ENCODE data around the gene USP43. TPM values are rescaled to one million over a fixed set of nuclear protein-coding genes. Genes with fewer than 3 reads are reported as not detected.

USP43 gene
- total RNA-seq, 1 donor from 2014 or later, result 0.22 TPM

DNA sequence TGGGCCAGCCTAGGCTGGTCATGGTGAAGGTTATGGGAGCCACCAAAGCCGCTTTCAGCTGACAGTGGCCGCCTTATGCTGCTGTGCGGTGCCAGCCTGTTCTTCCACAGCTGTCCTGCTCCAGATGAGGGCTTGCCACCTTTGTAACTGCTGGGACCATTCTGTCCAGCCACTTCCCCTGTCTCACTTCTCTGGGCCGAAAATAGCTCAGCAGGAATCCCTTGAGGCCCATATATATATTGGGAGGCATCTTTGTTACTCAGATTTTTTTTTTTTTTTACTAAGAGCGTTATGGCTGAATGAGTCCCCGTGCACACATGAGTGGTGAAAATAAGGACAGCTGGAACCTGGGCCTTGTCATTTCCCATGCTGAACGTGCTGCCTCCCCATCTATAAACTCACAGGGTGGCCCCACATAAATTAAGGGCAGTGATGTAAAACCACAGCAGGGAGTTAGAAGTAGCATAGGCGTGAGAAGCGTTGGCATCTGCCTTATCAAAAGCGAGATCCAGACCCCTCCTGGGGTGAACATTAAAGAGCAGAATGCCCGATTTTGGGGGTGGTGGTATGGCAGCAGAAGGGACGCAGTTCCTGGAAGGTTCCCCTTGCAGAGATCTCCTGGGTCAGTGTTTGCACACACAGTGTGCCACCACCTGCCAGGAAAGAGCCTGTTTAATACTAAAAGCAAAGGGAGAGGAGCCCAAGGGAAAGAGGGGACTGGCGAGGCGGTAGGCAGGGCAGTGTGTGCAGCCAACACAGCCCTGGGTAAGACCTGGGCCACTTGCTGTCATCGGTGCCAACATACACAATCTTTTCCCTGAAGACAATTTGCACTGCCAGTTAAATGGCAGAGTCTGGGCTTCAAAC lies 57.8 kb downstream of the USP43 start:
- Mint-ChIP-seq H3K27me3 (ENCODE audit: unreplicated experiment) (peaks cover 4% of the 10 kb centered on the region), H3K4me1 (ENCODE audit: low read depth, unreplicated experiment) (peaks cover 8% of the 10 kb centered on the region), H3K36me3 (ENCODE audit: unreplicated experiment) (no peaks in the 10 kb centered on the region), H3K9me3 (ENCODE audit: unreplicated experiment) (no peaks in the 10 kb centered on the region), H3K27ac (ENCODE audit: unreplicated experiment) (no peak overlapping the region), H3K4me3 (ENCODE audit: unreplicated experiment) (no peak overlapping the region)
- no peak for DNase-seq
- TF ChIP-seq CTCF (IDR thresholded peaks at IDR 0.05; ENCODE audit: partially characterized antibody, unreplicated experiment), result no peak

GRCh38 chr17:9703781-9704082 lies 58.4 kb downstream of the USP43 start:
- H3K27ac Mint-ChIP-seq (ENCODE audit: unreplicated experiment), result no peak overlapping the region
- no peak overlapping the region for H3K4me3 Mint-ChIP-seq (ENCODE audit: unreplicated experiment)
- H3K4me1 Mint-ChIP-seq (ENCODE audit: low read depth, unreplicated experiment), result peaks cover 8% of the 10 kb centered on the region
- no peak for TF ChIP-seq CTCF (IDR thresholded peaks at IDR 0.05; ENCODE audit: partially characterized antibody, unreplicated experiment)
- no peaks in the 10 kb centered on the region for H3K9me3 Mint-ChIP-seq (ENCODE audit: unreplicated experiment)
- H3K36me3 Mint-ChIP-seq (ENCODE audit: unreplicated experiment), result no peaks in the 10 kb centered on the region
- peaks cover 4% of the 10 kb centered on the region for H3K27me3 Mint-ChIP-seq (ENCODE audit: unreplicated experiment)
- no peak for DNase-seq

DNA sequence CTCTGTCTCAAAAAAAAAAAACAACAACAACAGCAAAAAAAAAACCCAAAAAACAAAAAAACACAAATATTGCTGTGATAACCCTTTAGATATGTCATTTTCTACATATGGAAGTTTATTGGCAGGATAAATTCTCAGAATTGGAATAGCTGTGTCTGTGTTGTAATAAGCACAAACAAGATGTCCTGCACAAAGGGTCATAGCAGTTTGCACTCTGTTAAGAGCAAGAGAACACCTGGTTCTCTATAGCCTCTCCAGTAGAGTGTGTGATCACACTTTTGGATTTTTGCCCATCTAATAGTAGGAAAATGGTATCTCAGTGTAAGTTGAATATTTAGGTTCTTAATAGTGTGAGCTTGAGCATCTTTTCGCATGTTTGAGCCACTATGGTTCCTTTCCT lies 60.4 kb downstream of the USP43 start:
- H3K9me3 Mint-ChIP-seq (ENCODE audit: unreplicated experiment), result no peaks in the 10 kb centered on the region
- no peak for TF ChIP-seq CTCF (IDR thresholded peaks at IDR 0.05; ENCODE audit: partially characterized antibody, unreplicated experiment)
- H3K27ac Mint-ChIP-seq (ENCODE audit: unreplicated experiment), result no peak overlapping the region
- peaks cover 9% of the 10 kb centered on the region for H3K27me3 Mint-ChIP-seq (ENCODE audit: unreplicated experiment)
- H3K36me3 Mint-ChIP-seq (ENCODE audit: unreplicated experiment), result no peaks in the 10 kb centered on the region
- peaks cover 8% of the 10 kb centered on the region for H3K4me1 Mint-ChIP-seq (ENCODE audit: low read depth, unreplicated experiment)
- DNase-seq, result no peak
- no peak overlapping the region for H3K4me3 Mint-ChIP-seq (ENCODE audit: unreplicated experiment)

DNA sequence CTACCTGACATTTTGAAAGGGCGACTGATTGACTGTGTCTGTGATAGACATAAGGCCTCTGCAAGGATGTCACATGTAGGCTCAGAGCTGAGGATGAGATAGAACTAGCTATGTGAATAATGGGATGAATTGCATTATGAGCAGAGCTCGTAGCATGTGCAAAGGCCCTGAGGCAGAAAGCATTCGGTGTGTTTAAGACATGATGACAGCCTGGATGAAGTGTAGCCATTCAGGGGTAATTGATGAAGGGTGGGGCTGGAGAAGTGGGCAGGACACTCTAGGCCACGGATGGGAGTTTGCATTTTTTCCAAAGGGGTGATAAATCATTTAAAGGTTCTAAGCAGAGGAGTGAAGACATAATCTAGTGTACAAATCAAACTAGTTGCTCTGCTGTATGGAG lies 62.6 kb downstream of the USP43 start:
- Mint-ChIP-seq H3K4me3 (ENCODE audit: unreplicated experiment) (no peak overlapping the region), H3K27me3 (ENCODE audit: unreplicated experiment) (peaks cover 9% of the 10 kb centered on the region), H3K4me1 (ENCODE audit: low read depth, unreplicated experiment) (peaks cover 5% of the 10 kb centered on the region), H3K27ac (ENCODE audit: unreplicated experiment) (no peak overlapping the region), H3K36me3 (ENCODE audit: unreplicated experiment) (peaks cover 5% of the 10 kb centered on the region), H3K9me3 (ENCODE audit: unreplicated experiment) (peaks cover 2% of the 10 kb centered on the region)
- no peak for DNase-seq
- TF ChIP-seq CTCF (IDR thresholded peaks at IDR 0.05; ENCODE audit: partially characterized antibody, unreplicated experiment), result no peak

- Mint-ChIP-seq H3K4me1 (ENCODE audit: low read depth, unreplicated experiment) (no peaks in the 10 kb centered on the region), H3K27ac (ENCODE audit: unreplicated experiment) (no peak overlapping the region), H3K4me3 (ENCODE audit: unreplicated experiment) (no peak overlapping the region), H3K27me3 (ENCODE audit: unreplicated experiment) (peaks cover 5% of the 10 kb centered on the region), H3K9me3 (ENCODE audit: unreplicated experiment) (peaks cover 9% of the 10 kb centered on the region), H3K36me3 (ENCODE audit: unreplicated experiment) (peaks cover 10% of the 10 kb centered on the region)
- no peak for TF ChIP-seq CTCF (IDR thresholded peaks at IDR 0.05; ENCODE audit: partially characterized antibody, unreplicated experiment)
- no peak for DNase-seq
Observed at GRCh38 chr17:9714801-9715200, 69.5 kb downstream of the USP43 start.
